Measurements from ENCODE around the gene OCLN. TPM values are rescaled to one million over a fixed set of nuclear protein-coding genes. Genes with fewer than 3 reads are reported as not detected.
"Not testable (repeated sequence)": the region's sequence is repeated elsewhere in the genome, so short reads cannot be mapped to it uniquely, and the experiment has no call there.

The OCLN gene
- total RNA-seq, 1 experiment from 2014 or later = 35.4 TPM

GRCh38 chr5:69449511-69449910 is 43.1 kb upstream of the OCLN start:
- ATAC-seq = no peak
- peaks cover 18% of the 10 kb centered on the region for H3K4me1 ChIP-seq (ENCODE audit: insufficient read depth, low read length)
- peak overlapping the region; percentile 71 for H3K27ac ChIP-seq (ENCODE audit: low read length)
- H3F3A ChIP-seq (ENCODE audit: low read length, unreplicated experiment) = no peaks in the 10 kb centered on the region
- no peaks in the 10 kb centered on the region for H3K27me3 ChIP-seq (ENCODE audit: low read length)
- H4K20me1 ChIP-seq (ENCODE audit: low read length) = no peaks in the 10 kb centered on the region
- no peak overlapping the region for H3K9ac ChIP-seq (ENCODE audit: low read length)
- H3K79me2 ChIP-seq (ENCODE audit: low read length) = no peaks in the 10 kb centered on the region
- H3K4me3 ChIP-seq (ENCODE audit: low read length) = no peak overlapping the region
- ChIA-PET POLR2A (ENCODE audit: unreplicated experiment) (no interaction called here), CTCF (no interaction called here)
- H3K9me2 ChIP-seq (replicated peaks; ENCODE audit: low read length) = no peaks in the 10 kb centered on the region
- DNase-seq = no peak
- no peak for TF ChIP-seq EZH2 (IDR thresholded peaks at IDR 0.05; ENCODE audit: low read length, unreplicated experiment)
- TF ChIP-seq, protein P1, sequence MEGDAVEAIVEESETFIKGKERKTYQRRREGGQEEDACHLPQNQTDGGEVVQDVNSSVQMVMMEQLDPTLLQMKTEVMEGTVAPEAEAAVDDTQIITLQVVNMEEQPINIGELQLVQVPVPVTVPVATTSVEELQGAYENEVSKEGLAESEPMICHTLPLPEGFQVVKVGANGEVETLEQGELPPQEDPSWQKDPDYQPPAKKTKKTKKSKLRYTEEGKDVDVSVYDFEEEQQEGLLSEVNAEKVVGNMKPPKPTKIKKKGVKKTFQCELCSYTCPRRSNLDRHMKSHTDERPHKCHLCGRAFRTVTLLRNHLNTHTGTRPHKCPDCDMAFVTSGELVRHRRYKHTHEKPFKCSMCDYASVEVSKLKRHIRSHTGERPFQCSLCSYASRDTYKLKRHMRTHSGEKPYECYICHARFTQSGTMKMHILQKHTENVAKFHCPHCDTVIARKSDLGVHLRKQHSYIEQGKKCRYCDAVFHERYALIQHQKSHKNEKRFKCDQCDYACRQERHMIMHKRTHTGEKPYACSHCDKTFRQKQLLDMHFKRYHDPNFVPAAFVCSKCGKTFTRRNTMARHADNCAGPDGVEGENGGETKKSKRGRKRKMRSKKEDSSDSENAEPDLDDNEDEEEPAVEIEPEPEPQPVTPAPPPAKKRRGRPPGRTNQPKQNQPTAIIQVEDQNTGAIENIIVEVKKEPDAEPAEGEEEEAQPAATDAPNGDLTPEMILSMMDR (conservative IDR thresholded peaks at IDR 0.05; ENCODE audit: low read depth, low read length) = no peak
- no peak for TF ChIP-seq EZH2phosphoT487 (IDR thresholded peaks at IDR 0.05; ENCODE audit: borderline replicate concordance, low read length)
- H3K36me3 ChIP-seq (ENCODE audit: low read depth, low read length) = no peaks in the 10 kb centered on the region
- intact Hi-C loops (cut with micrococcal nuclease) = no loop called here
- BruUV-seq (replicated peaks) = no TSS peak
- H2AFZ ChIP-seq (ENCODE audit: low read length) = peak overlapping the region; percentile 42; the same call in 1 of the 2 replicates
- H3K9me3 ChIP-seq (ENCODE audit: low read length) = no peaks in the 10 kb centered on the region
- no peak overlapping the region; the same call in 1 of the 2 replicates for H3K4me2 ChIP-seq (ENCODE audit: low read length)

- Histone ChIP-seq H3K27ac (ENCODE audit: low read length) (peak overlapping the region; percentile 91), H3F3A (ENCODE audit: low read length, unreplicated experiment) (no peaks in the 10 kb centered on the region), H2AFZ (ENCODE audit: low read length) (no peak overlapping the region; the same call in 1 of the 2 replicates), H3K9me3 (ENCODE audit: low read length) (no peaks in the 10 kb centered on the region), H3K4me2 (ENCODE audit: low read length) (0 out of 2 replicates have a peak overlapping the region, but pooled peaks have one; percentile 11), H3K4me3 (ENCODE audit: low read length) (no peak overlapping the region), H4K20me1 (ENCODE audit: low read length) (no peaks in the 10 kb centered on the region), H3K9ac (ENCODE audit: low read length) (no peak overlapping the region; the same call in 1 of the 2 replicates), H3K79me2 (ENCODE audit: low read length) (no peaks in the 10 kb centered on the region), H3K4me1 (ENCODE audit: insufficient read depth, low read length) (peaks cover 18% of the 10 kb centered on the region), H3K36me3 (ENCODE audit: low read depth, low read length) (no peaks in the 10 kb centered on the region), H3K9me2 (replicated peaks; ENCODE audit: low read length) (no peaks in the 10 kb centered on the region), H3K27me3 (ENCODE audit: low read length) (no peaks in the 10 kb centered on the region)
- DNase-seq (peak; percentile 96), ATAC-seq (peak; percentile 91)
- no TSS peak for BruUV-seq (replicated peaks)
- TF ChIP-seq, protein P1 (conservative IDR thresholded peaks at IDR 0.05; ENCODE audit: low read depth, low read length) = no peak
- TF ChIP-seq EZH2phosphoT487 (IDR thresholded peaks at IDR 0.05; ENCODE audit: borderline replicate concordance, low read length) = no peak
- TF ChIP-seq EZH2 (IDR thresholded peaks at IDR 0.05; ENCODE audit: low read length, unreplicated experiment) = no peak
- ChIA-PET POLR2A (ENCODE audit: unreplicated experiment) (no interaction called here), CTCF (no interaction called here)
- intact Hi-C loops (cut with micrococcal nuclease) = loop anchor here (5.0 kb wide), 1 partner anchor 42 kb away; the partner anchor contains the start of gene OCLN
Measured at GRCh38 chr5:69450116-69450515, 42.5 kb upstream of the OCLN start.

GRCh38 chr5:69450527-69450926 is 42.1 kb upstream of the OCLN start:
- BruUV-seq (replicated peaks) = not testable (repeated sequence)
- intact Hi-C loops (cut with micrococcal nuclease) = loop anchor here (5.0 kb wide), 1 partner anchor 42 kb away; the partner anchor contains the start of gene OCLN
- peak overlapping the region; percentile 91 for H3K27ac ChIP-seq (ENCODE audit: low read length)

More at GRCh38 chr5:69450527-69450926, 42.1 kb upstream of the OCLN start:
- H2AFZ ChIP-seq (ENCODE audit: low read length); H3K9me2 ChIP-seq (replicated peaks; ENCODE audit: low read length); CTCF ChIA-PET; DNase-seq; H3K4me3 ChIP-seq (ENCODE audit: low read length); H3K27me3 ChIP-seq (ENCODE audit: low read length); H3F3A ChIP-seq (ENCODE audit: low read length, unreplicated experiment); H3K36me3 ChIP-seq (ENCODE audit: low read depth, low read length); H4K20me1 ChIP-seq (ENCODE audit: low read length); POLR2A ChIA-PET (ENCODE audit: unreplicated experiment); ATAC-seq; H3K9ac ChIP-seq (ENCODE audit: low read length); H3K9me3 ChIP-seq (ENCODE audit: low read length); H3K79me2 ChIP-seq (ENCODE audit: low read length): not testable (repeated sequence)
- 0 out of 2 replicates have a peak overlapping the region, but pooled peaks have one; percentile 11 for H3K4me2 ChIP-seq (ENCODE audit: low read length)
- peaks cover 18% of the 10 kb centered on the region for H3K4me1 ChIP-seq (ENCODE audit: insufficient read depth, low read length)

Data from PC-3 (cell line).